Measurements from ENCODE around the gene ACACA. TPM values are rescaled to one million over a fixed set of nuclear protein-coding genes. Genes with fewer than 3 reads are reported as not detected.

Gene ACACA
- total RNA-seq, 1 donor: 72.7 TPM

- no peak overlapping the region for H3K4me3 ChIP-seq (ENCODE audit: low read depth, low read length)
- TF ChIP-seq, protein P1, sequence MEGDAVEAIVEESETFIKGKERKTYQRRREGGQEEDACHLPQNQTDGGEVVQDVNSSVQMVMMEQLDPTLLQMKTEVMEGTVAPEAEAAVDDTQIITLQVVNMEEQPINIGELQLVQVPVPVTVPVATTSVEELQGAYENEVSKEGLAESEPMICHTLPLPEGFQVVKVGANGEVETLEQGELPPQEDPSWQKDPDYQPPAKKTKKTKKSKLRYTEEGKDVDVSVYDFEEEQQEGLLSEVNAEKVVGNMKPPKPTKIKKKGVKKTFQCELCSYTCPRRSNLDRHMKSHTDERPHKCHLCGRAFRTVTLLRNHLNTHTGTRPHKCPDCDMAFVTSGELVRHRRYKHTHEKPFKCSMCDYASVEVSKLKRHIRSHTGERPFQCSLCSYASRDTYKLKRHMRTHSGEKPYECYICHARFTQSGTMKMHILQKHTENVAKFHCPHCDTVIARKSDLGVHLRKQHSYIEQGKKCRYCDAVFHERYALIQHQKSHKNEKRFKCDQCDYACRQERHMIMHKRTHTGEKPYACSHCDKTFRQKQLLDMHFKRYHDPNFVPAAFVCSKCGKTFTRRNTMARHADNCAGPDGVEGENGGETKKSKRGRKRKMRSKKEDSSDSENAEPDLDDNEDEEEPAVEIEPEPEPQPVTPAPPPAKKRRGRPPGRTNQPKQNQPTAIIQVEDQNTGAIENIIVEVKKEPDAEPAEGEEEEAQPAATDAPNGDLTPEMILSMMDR (IDR thresholded peaks at IDR 0.05; ENCODE audit: insufficient read depth, low read length): no peak
- no peak for DNase-seq (ENCODE audit: low read depth)
Measured at GRCh38 chr17:37384560-37385149, 22.0 kb downstream of the ACACA start.

GRCh38 chr17:37382056-37382455, 24.6 kb downstream of the ACACA start:
- no peak for DNase-seq (ENCODE audit: low read depth)
- H3K4me3 ChIP-seq (ENCODE audit: low read depth, low read length): no peak overlapping the region
- TF ChIP-seq, protein P1 (IDR thresholded peaks at IDR 0.05; ENCODE audit: insufficient read depth, low read length): no peak

DNA sequence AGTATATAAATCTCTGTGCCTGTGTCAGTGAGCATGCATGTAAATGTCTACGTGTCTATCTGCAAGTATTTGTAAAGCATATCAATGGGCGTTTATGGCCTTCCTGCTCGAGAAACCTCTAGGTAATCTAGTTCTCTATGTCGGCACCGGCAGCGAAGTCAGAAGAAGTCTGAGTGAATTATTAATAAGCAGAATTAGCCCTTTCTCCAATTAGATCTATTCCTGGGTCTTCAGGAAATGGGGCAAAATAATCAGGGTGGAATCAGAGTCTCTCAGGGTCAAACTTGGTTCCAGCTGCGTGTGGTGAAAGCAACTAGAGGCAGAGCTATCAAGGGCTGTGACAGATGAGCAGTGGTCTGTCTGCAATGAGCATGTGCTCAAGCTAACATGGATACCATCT, 30.9 kb downstream of the ACACA start, which contains the start of gene C17orf78:
Gene C17orf78, plus strand, starts transcription at position 280 of the 400 bp plus-strand sequence. Its CDS starts 108 bp downstream, at position 388.
- TF ChIP-seq, protein P1 (IDR thresholded peaks at IDR 0.05; ENCODE audit: insufficient read depth, low read length): no peak
- no peak within 1 kb of the TSS for H3K4me3 ChIP-seq (ENCODE audit: low read depth, low read length)
- no peak for DNase-seq (ENCODE audit: low read depth)

GRCh38 chr17:37373530-37374159, 33.0 kb downstream of the ACACA start:
- TF ChIP-seq, protein P1 (IDR thresholded peaks at IDR 0.05; ENCODE audit: insufficient read depth, low read length): peak; percentile 100
- DNase-seq (ENCODE audit: low read depth): peak; percentile 88
- H3K4me3 ChIP-seq (ENCODE audit: low read depth, low read length): no peak overlapping the region

DNA sequence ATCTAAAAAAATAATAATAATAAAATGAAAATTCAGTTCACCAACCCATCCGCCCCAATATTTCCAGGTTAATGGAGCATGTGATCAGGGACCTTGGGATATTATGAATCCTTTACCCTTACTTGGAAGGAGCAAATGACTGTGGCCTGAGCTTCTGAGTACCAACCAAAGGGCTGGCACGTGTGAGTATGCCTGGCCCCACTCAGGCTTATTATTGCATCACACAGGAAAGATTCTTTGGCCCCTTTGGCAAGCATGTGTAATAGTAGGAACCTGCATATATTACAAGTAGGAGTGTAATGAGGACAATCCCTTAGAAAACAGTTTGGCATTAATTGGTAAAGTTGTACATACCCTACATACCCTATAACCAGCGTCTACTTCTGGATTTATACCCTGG, 38.1 kb downstream of the ACACA start:
- TF ChIP-seq, protein P1 (IDR thresholded peaks at IDR 0.05; ENCODE audit: insufficient read depth, low read length): no peak
- H3K4me3 ChIP-seq (ENCODE audit: low read depth, low read length): no peak overlapping the region
- peak; percentile 58 for DNase-seq (ENCODE audit: low read depth)

GRCh38 chr17:37365589-37365988, 41.0 kb downstream of the ACACA start:
- no peak overlapping the region for H3K4me3 ChIP-seq (ENCODE audit: low read depth, low read length)
- TF ChIP-seq, protein P1 (IDR thresholded peaks at IDR 0.05; ENCODE audit: insufficient read depth, low read length): no peak
- DNase-seq (ENCODE audit: low read depth): no peak

Measured in fibroblast of the aortic adventitia (primary cell).